Astrocyte of the spinal cord (primary cell): Measurements from ENCODE around the gene EPB41L4A.

ENCODE experiments used
- DNase-seq: peaks from one replicate; pipeline ENCODE4 v3.0.0; 2011; ENCODE audit warnings: low read depth, low spot score
- H3K4me3 ChIP-seq: 2 replicates; pipeline ENCODE4 v1.5.1; 2011; ENCODE audit warnings: low read depth, mild to moderate bottlenecking, low read length, moderate library complexity
- in situ Hi-C: cut with HindIII; loops from 2 replicates; pipeline ENCODE4 v1.10.0; 2017; ENCODE audit warnings: low sequenced_read_pairs
- TF ChIP-seq, protein P1 (sequence below): IDR thresholded peaks from 2 replicates; pipeline ENCODE4 v1.5.1; 2012; ENCODE audit warnings: low read depth, mild to moderate bottlenecking, low read length, inconsistent platforms

EPB41L4A gene

DNA sequence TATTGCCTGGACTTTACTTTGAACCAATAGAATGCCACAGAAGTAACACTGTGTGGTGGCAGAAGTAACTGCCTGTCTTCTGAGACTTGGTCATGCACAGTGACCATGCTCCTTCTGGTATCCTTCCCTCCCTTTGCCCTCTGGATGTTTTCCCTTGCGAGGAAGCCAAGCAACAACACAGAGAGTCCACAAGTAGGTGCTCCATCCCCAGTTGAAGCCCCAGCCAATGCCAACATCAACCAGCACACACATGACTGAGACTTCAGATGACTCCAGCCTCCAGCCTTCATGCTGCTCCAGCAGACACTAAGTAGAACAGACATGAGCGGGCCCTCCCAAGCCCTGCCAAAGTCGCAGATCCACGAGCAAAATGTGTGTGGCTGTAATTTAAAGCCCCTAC lies 129.6 kb downstream of the EPB41L4A start:
- no peak overlapping the region for H3K4me3 ChIP-seq
- in situ Hi-C loops, result no loop called here
- TF ChIP-seq, protein P1, sequence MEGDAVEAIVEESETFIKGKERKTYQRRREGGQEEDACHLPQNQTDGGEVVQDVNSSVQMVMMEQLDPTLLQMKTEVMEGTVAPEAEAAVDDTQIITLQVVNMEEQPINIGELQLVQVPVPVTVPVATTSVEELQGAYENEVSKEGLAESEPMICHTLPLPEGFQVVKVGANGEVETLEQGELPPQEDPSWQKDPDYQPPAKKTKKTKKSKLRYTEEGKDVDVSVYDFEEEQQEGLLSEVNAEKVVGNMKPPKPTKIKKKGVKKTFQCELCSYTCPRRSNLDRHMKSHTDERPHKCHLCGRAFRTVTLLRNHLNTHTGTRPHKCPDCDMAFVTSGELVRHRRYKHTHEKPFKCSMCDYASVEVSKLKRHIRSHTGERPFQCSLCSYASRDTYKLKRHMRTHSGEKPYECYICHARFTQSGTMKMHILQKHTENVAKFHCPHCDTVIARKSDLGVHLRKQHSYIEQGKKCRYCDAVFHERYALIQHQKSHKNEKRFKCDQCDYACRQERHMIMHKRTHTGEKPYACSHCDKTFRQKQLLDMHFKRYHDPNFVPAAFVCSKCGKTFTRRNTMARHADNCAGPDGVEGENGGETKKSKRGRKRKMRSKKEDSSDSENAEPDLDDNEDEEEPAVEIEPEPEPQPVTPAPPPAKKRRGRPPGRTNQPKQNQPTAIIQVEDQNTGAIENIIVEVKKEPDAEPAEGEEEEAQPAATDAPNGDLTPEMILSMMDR, result no peak
- no peak for DNase-seq

DNA sequence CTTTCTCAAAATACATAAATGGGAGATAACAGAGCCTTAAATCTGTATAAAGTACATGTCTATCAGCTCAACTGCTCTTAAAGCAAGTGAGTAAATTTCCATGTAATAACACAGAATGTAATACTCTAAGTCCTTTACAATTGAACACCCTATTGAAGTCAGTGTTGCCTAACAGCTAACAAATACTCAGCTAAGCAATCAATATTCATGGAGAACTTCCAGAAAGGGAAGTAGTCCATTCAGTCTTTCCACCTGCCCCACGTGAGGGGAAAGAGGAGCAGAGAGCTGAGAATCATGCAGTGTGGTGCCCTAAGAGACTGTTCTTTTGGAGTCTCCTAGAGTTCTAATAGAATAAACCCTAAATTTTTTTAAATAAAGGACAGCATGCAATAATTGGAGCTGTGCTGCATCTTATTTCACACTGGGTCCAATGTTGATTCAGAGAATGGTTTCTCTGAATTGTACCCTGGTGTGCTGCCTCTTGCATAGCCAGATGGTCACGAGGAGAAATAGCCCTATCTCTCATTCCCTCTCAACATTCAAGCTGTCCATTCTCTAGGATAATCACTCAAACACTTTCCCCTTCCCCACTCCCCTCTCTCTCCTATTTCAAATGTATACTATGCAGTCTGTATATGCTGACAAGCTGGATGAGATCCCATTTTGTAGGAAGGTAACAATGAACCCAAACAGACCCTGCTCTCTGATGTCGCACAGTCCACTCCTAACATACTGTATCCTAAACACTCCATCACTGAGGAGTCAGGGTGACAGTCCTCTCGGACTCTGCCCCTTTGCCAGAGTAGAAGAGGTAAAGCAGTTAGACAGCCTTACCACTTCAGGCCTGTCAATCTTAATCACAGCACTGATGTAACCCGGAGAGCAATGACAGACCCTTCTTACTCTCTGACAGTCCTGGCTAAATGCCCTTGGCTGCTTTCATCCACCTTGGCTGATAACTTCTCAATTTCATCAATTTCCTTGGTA lies 134.8 kb downstream of the EPB41L4A start:
- no peak for DNase-seq
- H3K4me3 ChIP-seq, result no peak overlapping the region
- TF ChIP-seq, protein P1, result no peak
- in situ Hi-C loops, result no loop called here

DNA sequence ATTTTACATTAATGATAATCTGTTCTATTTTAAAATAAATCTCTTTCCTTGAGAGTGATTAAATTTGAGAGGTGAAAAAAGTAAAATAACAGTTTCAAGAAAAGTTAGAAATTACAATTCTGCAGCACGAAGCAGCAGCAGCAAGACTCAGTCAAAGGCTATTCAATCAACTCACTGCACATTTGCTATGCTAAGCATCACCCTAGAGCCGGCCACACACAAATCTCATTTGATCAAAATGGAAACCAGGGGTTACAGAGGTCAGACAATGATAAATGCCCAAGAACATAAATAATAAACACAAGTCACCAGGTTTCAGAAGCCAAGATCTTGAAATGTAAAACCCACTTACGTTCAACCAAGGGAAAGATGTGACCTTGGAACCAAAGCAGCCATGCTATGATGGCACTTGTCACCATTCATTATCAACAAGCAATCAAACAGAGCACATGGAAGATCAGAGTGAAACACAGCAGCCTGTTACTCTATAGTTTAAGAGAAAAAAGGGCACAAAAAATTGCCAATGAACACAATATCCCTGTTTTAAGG lies 136.0 kb downstream of the EPB41L4A start:
- H3K4me3 ChIP-seq, result no peak overlapping the region
- no peak for DNase-seq
- in situ Hi-C loops, result no loop called here
- TF ChIP-seq, protein P1, result no peak

DNA sequence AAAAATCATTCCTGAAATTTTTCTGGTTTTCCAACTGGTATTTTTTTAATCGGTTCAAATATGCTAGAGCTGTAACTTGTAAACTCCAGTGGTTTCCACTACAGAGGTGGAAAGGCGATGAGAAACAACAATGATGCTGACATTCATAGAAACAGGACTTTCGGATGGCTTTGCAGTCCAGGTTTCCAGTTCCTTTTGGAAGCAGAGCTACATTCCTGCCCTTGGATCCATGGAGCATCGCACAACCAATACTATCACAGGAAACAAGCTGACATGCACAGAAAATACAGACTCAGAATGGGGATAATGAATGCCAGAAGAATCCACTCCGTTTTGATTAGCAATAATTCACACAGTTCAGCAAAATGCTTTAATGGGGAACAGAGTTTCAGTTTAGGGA lies 140.0 kb downstream of the EPB41L4A start:
- no peak overlapping the region for H3K4me3 ChIP-seq
- in situ Hi-C loops, result no loop called here
- no peak for DNase-seq
- TF ChIP-seq, protein P1, result no peak

DNA sequence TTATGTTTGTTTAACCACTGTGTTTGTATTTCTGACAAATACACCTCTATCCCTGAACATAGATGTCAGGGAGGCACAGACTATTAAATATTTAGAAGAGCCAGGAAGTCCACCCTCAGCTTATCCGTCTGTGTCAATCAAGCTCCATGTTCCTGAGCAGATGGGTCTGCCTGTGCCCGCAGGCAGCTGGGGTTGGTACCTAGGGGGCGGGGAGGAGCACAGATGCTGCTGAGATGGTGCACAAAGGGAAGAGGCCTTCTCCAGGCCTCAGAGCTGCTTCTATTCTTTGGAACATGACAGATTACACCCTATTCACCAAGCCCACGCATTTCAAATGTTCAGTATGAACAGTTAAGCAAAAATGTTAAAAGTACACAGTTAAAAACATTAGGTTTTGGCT lies 142.1 kb downstream of the EPB41L4A start:
- no peak for DNase-seq

DNA sequence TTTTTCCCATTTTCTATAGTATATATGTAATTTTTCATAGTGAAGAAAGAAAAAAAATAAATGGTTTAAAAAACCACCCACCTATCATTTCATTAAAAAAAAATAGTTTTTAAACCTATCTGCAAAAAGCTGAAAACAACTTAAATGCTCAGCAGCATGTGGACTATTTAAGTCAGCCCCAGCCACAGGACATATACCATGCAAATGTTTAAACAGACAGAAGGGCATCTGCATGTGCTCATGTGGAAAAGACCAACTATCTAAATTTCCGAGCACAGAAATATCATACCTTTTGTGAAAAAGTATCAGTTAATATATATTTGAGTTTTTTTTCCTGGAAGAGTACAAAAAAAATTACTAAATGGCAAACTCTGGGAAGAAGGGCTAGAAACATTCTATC lies 143.4 kb downstream of the EPB41L4A start:
- no peak for DNase-seq
- H3K4me3 ChIP-seq, result no peak overlapping the region
- in situ Hi-C loops, result no loop called here
- TF ChIP-seq, protein P1, result no peak

More for the DNA sequence above, 142.1 kb downstream of the EPB41L4A start:
- H3K4me3 ChIP-seq, result no peak overlapping the region
- in situ Hi-C loops, result no loop called here
- TF ChIP-seq, protein P1, result no peak
